Stimulated activated naive CD8-positive, alpha-beta T cell treated with anti-CD3 and anti-CD28 coated beads, Interleukin-15, Interleukin-2, amounts not matched to agents 100 U/mL and 50 U/mL, for 24 hours (primary cell): ENCODE measurements around the gene DMRT1.

ENCODE experiments used
- ATAC-seq: fragments of 150-1000 bp; cut with Tn5 transposase; one replicate; pipeline ENCODE4 v1.10.0; 2021
- DNase-seq: peaks from one replicate; pipeline ENCODE4 v3.0.0; 2021

Gene DMRT1

GRCh38 chr9:841371-842209 is at the start of gene DMRT1:
DMRT1 (plus strand) TSS chr9:841697; CDS start chr9:841839, 142 bp downstream.
- ATAC-seq, result no peak
- no peak for DNase-seq

GRCh38 chr9:792331-793260 is 48.9 kb upstream of the DMRT1 start:
- ATAC-seq, result no peak
- DNase-seq, result no peak

- DNase-seq, result no peak
- ATAC-seq, result no peak
Measured at GRCh38 chr9:794386-794785, 47.1 kb upstream of the DMRT1 start.

DNA sequence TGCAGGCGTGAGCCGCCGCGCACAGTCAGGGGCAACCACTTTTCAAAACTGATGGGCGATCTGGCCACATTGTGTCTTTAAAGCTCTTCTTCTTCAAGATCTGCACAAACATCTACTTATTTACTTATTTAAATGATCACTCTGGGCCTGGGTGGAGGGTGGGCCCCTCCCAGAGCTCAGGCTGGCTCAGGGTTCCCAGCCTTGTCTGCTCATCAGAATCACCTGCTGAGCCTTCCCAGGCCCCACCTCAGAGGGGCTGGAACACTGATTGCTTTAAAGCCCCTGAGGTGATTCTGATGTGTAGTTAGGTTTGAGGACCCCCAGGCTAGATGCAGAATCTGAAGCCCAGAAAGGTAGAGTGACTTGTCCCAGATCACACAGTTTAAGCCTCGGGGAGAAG is 45.6 kb upstream of the DMRT1 start:
- ATAC-seq (no peak), DNase-seq (no peak)

DNA sequence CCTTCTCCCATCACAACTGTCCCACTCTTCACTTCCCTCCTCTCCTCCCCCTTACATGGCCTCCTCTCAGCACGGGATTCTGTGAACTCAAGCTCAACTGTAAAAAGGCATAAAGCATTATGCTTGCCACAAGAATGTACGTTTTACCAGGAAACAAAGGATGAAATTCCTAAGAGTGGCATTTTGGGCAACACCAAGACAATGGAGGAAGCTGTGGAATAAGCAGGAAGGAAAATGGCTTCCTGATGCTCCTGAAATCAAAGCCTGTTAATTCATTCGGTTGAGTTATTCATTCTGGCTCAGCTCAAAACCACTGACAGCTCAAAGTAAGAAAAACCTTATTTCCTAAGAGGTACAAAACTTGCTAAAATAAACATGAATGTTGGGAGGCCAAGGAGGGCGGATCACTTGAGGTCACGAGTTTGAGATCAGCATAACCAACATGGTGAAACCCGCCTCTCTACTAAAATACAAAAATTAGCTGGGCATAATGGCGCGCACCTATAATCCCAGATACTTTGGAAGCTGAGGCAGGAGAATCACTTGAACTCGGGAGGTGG is 40.8 kb upstream of the DMRT1 start:
- no peak for ATAC-seq

GRCh38 chr9:801399-802071 is 40.0 kb upstream of the DMRT1 start:
- ATAC-seq, result no peak

More for the DNA sequence above, 40.8 kb upstream of the DMRT1 start:
- DNase-seq, result no peak

GRCh38 chr9:804026-804425 is 37.5 kb upstream of the DMRT1 start:
- ATAC-seq (no peak), DNase-seq (no peak)

More at GRCh38 chr9:801399-802071, 40.0 kb upstream of the DMRT1 start:
- no peak for DNase-seq

DNA sequence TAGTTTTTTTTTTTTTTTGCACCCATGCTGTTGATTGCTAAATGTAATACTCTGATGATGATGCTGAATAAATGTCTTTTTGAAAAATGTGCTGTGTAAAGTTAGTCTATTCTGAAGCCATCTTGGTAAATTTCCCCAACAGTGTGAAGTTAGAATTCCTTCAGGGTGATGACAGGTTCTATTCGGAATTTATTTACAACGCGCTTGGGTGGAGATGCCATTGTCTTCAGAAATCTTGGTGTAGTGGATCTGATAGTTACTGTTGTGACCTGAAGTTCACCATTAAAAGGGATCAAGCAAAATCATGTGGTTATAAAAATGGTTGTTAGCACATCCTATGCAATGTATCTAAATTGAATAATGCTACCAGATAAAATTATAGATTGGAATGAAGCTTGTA is 36.3 kb upstream of the DMRT1 start:
- DNase-seq (no peak), ATAC-seq (no peak)

DNA sequence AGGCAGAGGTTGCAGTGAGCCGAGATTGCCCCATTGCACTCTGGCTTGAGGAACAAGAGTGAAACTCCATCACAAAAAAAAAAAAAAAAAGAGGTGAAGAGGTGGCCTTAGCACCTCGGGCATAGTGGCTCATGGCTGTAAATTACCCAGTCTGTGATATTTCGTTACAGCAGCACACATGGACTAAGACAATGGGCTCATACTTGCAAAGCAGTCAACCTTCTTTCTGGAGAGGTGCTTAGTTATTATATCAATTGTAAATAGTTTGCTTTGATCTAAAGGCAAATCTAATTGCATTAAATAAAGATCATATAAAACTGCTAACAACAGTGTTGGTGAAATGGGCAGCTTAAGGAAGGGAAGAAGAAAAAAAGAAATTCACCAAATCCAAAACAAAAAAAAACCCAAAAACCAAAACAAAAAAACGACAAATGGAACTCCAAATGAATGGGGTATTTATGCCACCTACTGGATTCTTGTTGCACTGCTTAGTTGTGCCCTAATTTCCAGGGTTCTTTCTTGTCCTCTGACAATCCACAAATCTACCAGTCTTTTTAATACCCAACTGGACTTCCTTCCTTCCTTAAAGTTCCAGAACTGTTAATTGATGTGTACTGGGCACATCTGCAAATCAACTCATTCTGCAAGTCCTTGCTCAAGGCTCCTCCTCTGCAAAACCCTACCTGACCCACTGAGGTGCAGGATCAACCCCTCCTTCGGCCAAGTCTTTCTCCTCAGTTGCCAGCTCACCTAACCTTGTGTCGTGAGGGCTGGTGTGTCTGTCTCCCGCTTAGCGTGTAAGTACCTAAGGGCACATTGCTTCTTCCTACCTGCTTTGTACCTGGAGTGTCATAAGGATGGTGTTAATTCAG is 35.0 kb upstream of the DMRT1 start:
- ATAC-seq (no peak), DNase-seq (no peak)

DNA sequence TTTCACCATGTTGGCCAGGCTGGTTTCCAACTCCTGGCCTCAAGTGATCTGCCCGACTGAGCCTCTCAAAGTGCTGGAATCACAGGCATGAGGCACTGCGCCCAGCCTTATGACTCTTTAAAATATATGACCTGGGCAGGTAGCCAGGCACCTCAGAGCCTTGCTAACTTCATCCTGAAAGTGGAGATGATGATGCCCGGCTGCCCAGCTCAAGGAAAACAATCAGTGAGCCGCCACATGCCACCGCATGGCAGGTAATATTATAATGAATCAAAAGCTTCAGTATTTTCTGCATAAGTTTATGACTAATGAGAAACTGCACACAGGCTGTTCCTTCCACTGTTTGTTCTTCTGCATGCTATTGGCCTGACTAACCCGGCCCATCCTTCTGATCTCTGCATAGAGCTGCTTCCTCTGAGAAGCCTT is 30.4 kb upstream of the DMRT1 start:
- ATAC-seq (peak; percentile 19), DNase-seq (no peak)

DNA sequence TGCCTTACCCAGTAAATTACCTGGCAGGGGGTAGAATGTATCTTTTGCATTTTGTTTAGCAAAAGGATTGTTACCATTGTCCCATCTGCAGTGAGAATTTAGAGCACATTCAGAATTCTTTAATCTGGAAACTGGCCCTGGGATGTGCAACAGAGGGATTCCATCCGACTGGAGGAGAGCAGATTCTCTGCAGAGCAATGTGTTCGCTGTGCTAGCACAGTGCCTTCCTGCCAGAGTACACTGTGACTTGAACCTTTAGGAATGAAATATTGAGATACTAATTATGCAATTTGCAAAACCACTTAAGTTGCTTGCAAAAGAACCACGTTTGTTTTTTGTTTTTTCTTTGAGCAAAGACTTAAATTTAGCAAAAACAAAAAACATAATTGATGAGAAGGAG is 22.5 kb upstream of the DMRT1 start:
- ATAC-seq (no peak), DNase-seq (no peak)

GRCh38 chr9:826500-827280 is 14.8 kb upstream of the DMRT1 start:
- ATAC-seq (no peak), DNase-seq (no peak)

DNA sequence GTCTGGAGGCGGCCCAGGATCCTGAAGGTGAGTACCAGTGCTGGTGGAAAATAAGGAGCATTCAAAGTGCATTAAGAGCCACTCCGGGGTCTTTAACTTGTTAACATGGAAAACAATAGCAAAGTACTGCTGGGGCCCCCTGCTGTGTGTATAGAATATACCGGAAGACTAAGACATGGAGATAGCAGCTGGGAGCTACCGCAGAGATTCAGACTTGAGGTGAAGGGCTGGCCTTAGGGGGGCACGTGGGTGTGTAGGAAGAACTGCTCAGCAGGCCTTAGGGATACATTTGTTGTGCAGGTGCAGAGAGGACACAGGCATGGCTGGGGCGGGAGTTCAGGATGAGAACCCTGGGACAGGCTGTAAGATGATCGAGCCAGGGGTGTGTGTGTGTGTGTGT is 1.2 kb upstream of the DMRT1 start:
- DNase-seq (no peak), ATAC-seq (peak; percentile 49)

DNA sequence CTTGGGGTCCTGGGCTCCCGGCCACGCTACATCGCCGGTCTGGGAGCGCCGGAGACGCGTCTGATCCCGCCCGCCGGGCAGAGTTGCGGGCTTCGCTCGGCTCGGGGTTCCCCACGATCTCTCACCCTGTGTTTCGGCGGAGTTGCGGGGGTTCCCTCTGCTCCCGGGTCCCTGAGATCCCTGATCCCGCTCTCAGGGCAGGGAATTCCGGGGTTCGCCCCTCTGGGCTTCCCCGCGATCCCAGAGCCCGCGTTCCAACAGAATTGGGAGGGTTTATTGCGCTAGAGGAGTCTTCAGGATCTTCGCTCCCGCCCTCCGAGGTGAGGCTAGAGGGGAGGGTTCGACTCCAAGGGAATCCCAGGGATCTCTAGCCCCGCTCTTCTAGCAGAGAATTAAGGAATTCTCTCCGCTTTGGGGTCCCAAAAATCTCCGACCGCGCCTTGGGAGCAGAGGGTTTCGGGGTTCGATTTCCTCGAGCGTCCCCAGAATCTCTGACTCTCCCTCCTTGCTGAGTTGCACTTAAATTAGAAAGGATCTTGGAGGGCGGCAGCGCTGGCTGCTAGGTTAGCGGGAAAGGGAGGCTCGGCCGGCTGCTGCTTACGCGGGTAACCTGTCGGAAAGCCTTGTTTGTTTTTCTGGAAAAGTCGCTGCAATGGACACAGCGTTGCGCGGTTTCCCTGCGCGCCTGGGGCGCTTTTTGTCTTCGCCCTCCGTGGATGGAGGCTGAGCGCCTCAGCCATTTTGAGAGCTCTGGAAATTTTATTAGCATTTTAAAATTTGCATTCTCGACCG is 1.3 kb downstream of the DMRT1 start:
- ATAC-seq (no peak), DNase-seq (no peak)

DNA sequence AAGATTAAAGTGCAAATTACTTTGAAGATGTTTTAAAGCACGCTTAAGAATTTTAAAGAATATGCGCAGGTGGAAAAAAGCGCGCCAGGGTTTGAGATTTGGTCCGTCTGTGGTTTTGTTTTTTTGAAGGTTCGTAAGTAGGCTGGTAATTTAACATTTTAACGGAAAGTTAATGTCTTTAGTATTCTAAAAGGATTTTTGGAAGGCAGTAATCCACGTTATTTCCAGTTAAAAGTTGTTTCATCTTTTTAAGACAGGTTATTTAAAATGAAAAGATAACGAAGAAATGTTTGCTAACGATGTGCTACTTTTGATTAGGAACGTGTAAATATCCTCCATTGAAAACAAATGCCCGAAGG is 1.9 kb downstream of the DMRT1 start:
- DNase-seq (no peak), ATAC-seq (no peak)

DNA sequence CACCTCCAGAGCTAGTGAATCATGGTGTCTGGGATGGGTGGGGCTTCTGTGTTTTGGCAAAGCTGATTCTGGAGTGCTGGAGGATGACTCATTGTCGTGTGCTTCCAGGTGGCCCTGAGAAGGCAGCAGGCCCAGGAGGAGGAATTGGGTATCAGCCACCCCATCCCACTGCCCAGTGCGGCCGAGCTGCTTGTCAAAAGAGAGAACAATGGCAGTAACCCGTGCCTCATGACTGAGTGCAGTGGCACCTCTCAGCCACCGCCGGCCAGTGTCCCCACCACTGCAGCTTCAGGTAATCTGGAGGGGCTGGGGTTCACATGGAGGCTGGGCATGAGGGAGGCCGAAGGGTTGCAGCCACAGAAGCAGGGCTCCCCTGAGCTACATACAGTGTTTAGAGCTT is 5.4 kb downstream of the DMRT1 start:
- ATAC-seq (peak; percentile 19), DNase-seq (no peak)

GRCh38 chr9:847505-847904 is 6.0 kb downstream of the DMRT1 start:
- no peak for DNase-seq
- no peak for ATAC-seq

DNA sequence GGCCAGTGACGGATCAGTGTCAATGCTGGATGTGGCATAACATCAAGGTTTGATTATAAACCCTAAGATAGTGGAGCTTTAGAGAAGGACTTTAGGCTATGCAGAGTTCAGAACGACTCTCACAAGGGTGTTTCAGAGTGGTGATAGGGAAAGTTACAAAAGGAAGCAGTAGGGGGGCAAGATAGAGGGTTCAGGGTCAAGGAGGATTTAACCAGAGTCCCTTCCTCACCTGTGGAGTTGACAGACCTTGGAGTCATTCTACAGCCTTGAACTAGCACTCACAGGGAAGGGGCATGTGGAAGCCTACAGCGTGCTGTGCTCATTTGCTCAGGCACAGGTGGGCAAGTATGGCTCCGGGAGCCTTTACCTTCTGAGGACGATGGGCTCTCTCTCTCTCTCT is 7.9 kb downstream of the DMRT1 start:
- ATAC-seq, result no peak
- DNase-seq, result no peak

DNA sequence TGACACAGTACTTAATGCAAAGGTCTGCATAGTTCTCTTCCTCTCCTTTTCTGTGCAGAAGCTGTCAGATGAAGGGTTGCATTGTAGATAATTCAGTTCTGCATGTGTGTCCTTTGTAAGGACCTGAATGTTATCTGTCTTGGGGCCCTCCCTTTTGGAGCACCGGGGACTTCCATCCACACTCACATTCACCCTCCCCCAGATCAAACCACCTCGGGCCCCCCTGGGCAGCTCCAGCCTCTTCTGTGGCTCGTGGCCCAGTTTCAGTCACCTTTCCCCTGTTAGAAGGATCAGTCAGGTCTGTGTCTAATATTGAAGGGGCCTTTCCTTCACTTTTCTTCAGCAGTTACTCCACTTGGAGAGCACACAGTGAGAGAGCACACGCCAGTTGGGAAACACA is 11.0 kb downstream of the DMRT1 start:
- DNase-seq (no peak), ATAC-seq (no peak)

GRCh38 chr9:859251-859650 is 17.8 kb downstream of the DMRT1 start:
- no peak for DNase-seq
- ATAC-seq, result no peak
